ENCODE data around the gene NOD1.

GRCh38 chr7:30474485-30474884 is 4.1 kb downstream of the NOD1 start:
- TF ChIP-seq, protein P1, sequence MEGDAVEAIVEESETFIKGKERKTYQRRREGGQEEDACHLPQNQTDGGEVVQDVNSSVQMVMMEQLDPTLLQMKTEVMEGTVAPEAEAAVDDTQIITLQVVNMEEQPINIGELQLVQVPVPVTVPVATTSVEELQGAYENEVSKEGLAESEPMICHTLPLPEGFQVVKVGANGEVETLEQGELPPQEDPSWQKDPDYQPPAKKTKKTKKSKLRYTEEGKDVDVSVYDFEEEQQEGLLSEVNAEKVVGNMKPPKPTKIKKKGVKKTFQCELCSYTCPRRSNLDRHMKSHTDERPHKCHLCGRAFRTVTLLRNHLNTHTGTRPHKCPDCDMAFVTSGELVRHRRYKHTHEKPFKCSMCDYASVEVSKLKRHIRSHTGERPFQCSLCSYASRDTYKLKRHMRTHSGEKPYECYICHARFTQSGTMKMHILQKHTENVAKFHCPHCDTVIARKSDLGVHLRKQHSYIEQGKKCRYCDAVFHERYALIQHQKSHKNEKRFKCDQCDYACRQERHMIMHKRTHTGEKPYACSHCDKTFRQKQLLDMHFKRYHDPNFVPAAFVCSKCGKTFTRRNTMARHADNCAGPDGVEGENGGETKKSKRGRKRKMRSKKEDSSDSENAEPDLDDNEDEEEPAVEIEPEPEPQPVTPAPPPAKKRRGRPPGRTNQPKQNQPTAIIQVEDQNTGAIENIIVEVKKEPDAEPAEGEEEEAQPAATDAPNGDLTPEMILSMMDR (IDR thresholded peaks at IDR 0.05): no peak
- no peak for TF ChIP-seq POLR2A (IDR thresholded peaks at IDR 0.05)
